K562 (cell line): Measurements from ENCODE around the gene ZDHHC19. TPM values are rescaled to one million over a fixed set of nuclear protein-coding genes. Genes with fewer than 3 reads are reported as not detected.

Experiments
- ATAC-seq: fragments of 200-7000 bp; cut with Tn5 transposase; 3 replicates; pipeline ENCODE4 v1.9.1; 2020; ENCODE audit warnings: moderate library complexity
- BruUV-seq: library from RNA; stranded (reverse); fragments of 400-500 nt; replicated peaks from 2 replicates; lab custom pipeline; 2021; lab: Mats Ljungman, UMichigan
- CTCF ChIA-PET: fragments of 300-600 bp; formaldehyde crosslinking; extraction: SDS; loops from one replicate; lab custom pipeline; 2021; ENCODE audit warnings: low intra/inter-chr PET ratio; lab: Yijun Ruan, JAX
- POLR2A ChIA-PET: fragments of 300-600, 350-650 bp; sonication (Branson Sonifier 250); formaldehyde crosslinking; extraction: SDS; loops from one replicate; lab custom pipeline; 2021; ENCODE audit warnings: antibody characterized with exemption, inconsistent platforms; lab: Yijun Ruan, JAX
- DNase-seq, 4 experiments: peaks; one replicate each; pipeline versions ENCODE4 v3.0.0 to v3.0.0-alpha.2; 2011 to 2018; ENCODE audit warnings: low spot score in 3 of 4, mixed read lengths in 3 of 4; ENCODE audit errors: extremely low read depth in 1 of 4
- FAIRE-seq: peaks from 2 replicates; lab custom pipeline; 2011; peaks lifted over from hg19 to GRCh38; lab: Jason Lieb, UNC
- H2AFZ ChIP-seq: 2 replicates; pipeline ENCODE4 v1.6.0; 2011; ENCODE audit warnings: low read depth, low read length, control low read depth, inconsistent platforms
- H3K27ac ChIP-seq: fragments of 200-600 bp; 3 replicates; pipeline ENCODE4 v1.8.0; 2011; ENCODE audit warnings: low read depth, mild to moderate bottlenecking, control low read depth, inconsistent platforms, low read length, moderate library complexity, mixed read lengths; ENCODE audit errors: extremely low read depth
- H3K27me3 ChIP-seq, 2 experiments: fragments of 300-600 bp in 1 of 2; 2 replicates in 1 of 2; 3 replicates in 1 of 2; pipeline versions ENCODE4 v1.6.0 to v1.8.0; 2011; ENCODE audit warnings: inconsistent platforms in 2 of 2, low read length in 2 of 2, mild to moderate bottlenecking in 1 of 2, mixed read lengths in 1 of 2, moderate library complexity in 1 of 2; ENCODE audit not compliant: control insufficient read depth in 2 of 2, insufficient read depth in 2 of 2
- H3K36me3 ChIP-seq: fragments of 300-600 bp; 3 replicates; pipeline ENCODE4 v1.8.0; 2011; ENCODE audit warnings: mild to moderate bottlenecking, low read length, inconsistent platforms; ENCODE audit not compliant: control insufficient read depth, insufficient read depth
- H3K4me1 ChIP-seq, 2 experiments: fragments of 200-600 bp in 1 of 2; replicated peaks in 1 of 2; 2 replicates in 1 of 2; 3 replicates in 1 of 2; pipeline versions ENCODE4 v1.5.1 to v1.8.0; 2011; ENCODE audit warnings: inconsistent platforms in 2 of 2, low read length in 2 of 2, mild to moderate bottlenecking in 1 of 2, mixed read lengths in 1 of 2, moderate library complexity in 1 of 2; ENCODE audit not compliant: control insufficient read depth in 2 of 2, insufficient read depth in 2 of 2
- H3K4me2 ChIP-seq: 2 replicates; pipeline ENCODE4 v1.6.1; 2011; ENCODE audit warnings: low read length, control low read depth, inconsistent platforms, mixed read lengths; ENCODE audit not compliant: insufficient read depth
- H3K4me3 ChIP-seq: fragments of 200-600 bp; sonication (generic), shearing (Covaris generic); 2 replicates; pipeline ENCODE4 v1.5.1; 2016; ENCODE audit warnings: control low read depth, inconsistent platforms
- H3K79me2 ChIP-seq: fragments of 200-600 bp; 3 replicates; pipeline ENCODE4 v1.8.0; 2011; ENCODE audit warnings: low read length, inconsistent platforms; ENCODE audit not compliant: control insufficient read depth, insufficient read depth
- H3K9ac ChIP-seq, 2 experiments: 2 replicates each; pipeline versions ENCODE4 v1.6.0 to v1.6.1; 2011; ENCODE audit warnings: low read depth in 2 of 2, low read length in 2 of 2, control low read depth in 1 of 2, inconsistent platforms in 1 of 2, mild to moderate bottlenecking in 1 of 2, mixed read lengths in 1 of 2; ENCODE audit not compliant: insufficient read depth in 1 of 2
- H3K9me1 ChIP-seq: one replicate; pipeline ENCODE4 v1.6.0; 2011; ENCODE audit warnings: inconsistent platforms, mild to moderate bottlenecking, low read length, moderate library complexity; ENCODE audit not compliant: control insufficient read depth, insufficient read depth
- H3K9me3 ChIP-seq: replicated peaks from 2 replicates; pipeline ENCODE4 v1.5.1; 2011; ENCODE audit warnings: low read depth, low read length, inconsistent platforms; ENCODE audit not compliant: control insufficient read depth, insufficient read depth
- H4K20me1 ChIP-seq: replicated peaks from 2 replicates; pipeline ENCODE4 v1.6.1; 2011; ENCODE audit warnings: low read length, inconsistent platforms, mixed read lengths; ENCODE audit not compliant: control insufficient read depth, insufficient read depth
- NRF1 ChIP-seq, 2 experiments: fragments of 450-650 bp; IDR thresholded peaks in 1 of 2; conservative IDR thresholded peaks in 1 of 2; 2 replicates each; pipeline ENCODE4 v1.6.1; 2014; ENCODE audit warnings: mild to moderate bottlenecking in 2 of 2
- SAP30 ChIP-seq: fragments of 200-600 bp; sonication (generic); IDR thresholded peaks from 2 replicates; pipeline ENCODE4 v1.6.1; 2012; ENCODE audit warnings: borderline replicate concordance, low read depth, mild to moderate bottlenecking, moderate library complexity, low read length, control low read depth, inconsistent platforms; ENCODE audit not compliant: insufficient read depth, poor library complexity, severe bottlenecking
- TAF7 ChIP-seq: fragments of 450-650 bp; IDR thresholded peaks from 2 replicates; pipeline ENCODE4 v1.6.1; 2016; ENCODE audit warnings: missing genetic modification characterization, missing compliant biosample characterization
- TAL1 ChIP-seq: fragments of 450-650 bp; IDR thresholded peaks from 2 replicates; pipeline ENCODE4 v1.6.1; 2016; ENCODE audit warnings: mild to moderate bottlenecking
- ZBTB33 ChIP-seq: sonication (generic); formaldehyde crosslinking; IDR thresholded peaks from 2 replicates; pipeline ENCODE4 v1.8.1; 2023; ENCODE audit warnings: mild to moderate bottlenecking, missing genetic modification reagents
- WGBS: fragments of 100-300 bp; shearing (Covaris generic); methylation state at CpG from one replicate; pipeline ENCODE4 v1.1.6; 2016; ENCODE audit warnings: low coverage, mixed read lengths; ENCODE audit not compliant: insufficient coverage; ENCODE audit errors: missing lambda C conversion rate; 5-methylcytosine and 5-hydroxymethylcytosine counted together
- in situ Hi-C: fragments of 300-500 bp; cut with MboI; formaldehyde crosslinking; loops from 4 replicates; pipeline ENCODE4 v1.15.0; 2018; ENCODE audit warnings: inconsistent platforms, mixed read lengths
- intact Hi-C: fragments of 100-400 bp; cut with micrococcal nuclease; formaldehyde crosslinking; loops from 2 replicates; pipeline ENCODE4 v1.14.2; 2022
- polyA plus RNA-seq, 8 experiments: library from polyadenylated mRNA; depleted of rRNA in 4 of 8; stranded (reverse) in 5 of 8; unstranded in 3 of 8; fragments of >200 nt; fragmentation: Nextera tagmentation in 2 of 8; fragmentation: Illumina TruSeq in 1 of 8; extraction: Ambion mirVana in 2 of 8; extraction: Trizol in 1 of 8; gene quantifications; 2 replicates each; pipeline versions ENCODE4 v1.2.1 to v1.2.3, GENCODE V29; 2011 to 2014; ENCODE audit warnings: inconsistent platforms in 1 of 8, missing spikeins in 1 of 8
- total RNA-seq, 7 experiments: library from RNA; depleted of rRNA in 6 of 7; stranded (reverse); fragments of >200 nt in 6 of 7; fragmentation: Illumina TruSeq in 2 of 7; extraction: Trizol in 2 of 7; gene quantifications; 2 replicates each; pipeline versions ENCODE4 v1.2.1 to v1.2.3, GENCODE V29; 2011 to 2021; ENCODE audit warnings: low replicate concordance in 1 of 7

Gene ZDHHC19
- total and polyA plus RNA-seq, 9 of the 15 experiments (the other 6 are each of a cell fraction or from before 2014, with no cell fraction given), result 0.40 to 5.5 (median 1.1) TPM

- no peaks in the 10 kb centered on the region for H3K9me1 ChIP-seq
- peak overlapping the region in 1 of 2 experiments; percentile 1; a peak in 2 of 4 replicates for H3K9ac ChIP-seq
- 54% methylated on average over 21 of the region's 21 CpGs for WGBS
- intact Hi-C loops (no loop called here), in situ Hi-C loops (loop anchor here (5.0 to 25.0 kb wide), 2 partner anchors 180 to 490 kb away; partner anchors contain the start of gene MUC20)
- no peaks in the 10 kb centered on the region for H3K27me3 ChIP-seq
- no TSS peak for BruUV-seq
- H3K27ac ChIP-seq, result no peak overlapping the region
- no peaks in the 10 kb centered on the region for H4K20me1 ChIP-seq
- POLR2A ChIA-PET, result interaction anchor here (0.8 to 1.2 kb wide), 2 partner anchors 138 to 391 kb away, joined by 3 read pairs; partner anchors contain the start of gene MUC4
- CTCF ChIA-PET, result no interaction called here
- DNase-seq, result no peak
- TF ChIP-seq SAP30 (no peak), NRF1 (conservative IDR thresholded peaks at IDR 0.05 in 1 of 2, IDR thresholded peaks at IDR 0.05 in 1 of 2) (peak in 1 of 2 experiments; percentile 9; a peak in 1 of 4 replicates), TAF7 (no peak), TAL1 (no peak), ZBTB33 (CRISPR knock-in tag) (peak; percentile 93)
- TF ChIP-seq, all 486 proteins: peak for 2
- Histone ChIP-seq H3K4me1 (peaks cover 7 to 33% of the 10 kb centered on the region in 2 experiments; a peak in 4 of 5 replicates), H3K4me2 (no peak overlapping the region; the same call in 1 of the 2 replicates), H3K4me3 (no peak overlapping the region), H2AFZ (peak overlapping the region; percentile 44; the same call in 1 of the 2 replicates), H3K36me3 (no peaks in the 10 kb centered on the region), H3K79me2 (no peaks in the 10 kb centered on the region), H3K9me3 (no peaks in the 10 kb centered on the region)
- no peak for FAIRE-seq
- ATAC-seq, result peak; percentile 33
Measured at GRCh38 chr3:196202516-196202970, 8.7 kb downstream of the ZDHHC19 start.
